GM21786 (cell line): ENCODE results near the gene KRT40.
"Not testable (repeated sequence)": the region's sequence is repeated elsewhere in the genome, so short reads cannot be mapped to it uniquely, and the experiment has no call there.

Experiments used
- ATAC-seq: cut with Tn5 transposase; IDR thresholded peaks from one replicate; pipeline ENCODE4 v1.9.1; 2021; ENCODE audit not compliant: unreplicated experiment

Gene KRT40

GRCh38 chr17:40984226-40984625, at the start of gene KRT40:
Gene KRT40 (minus strand): TSS chr17:40984326. CDS start chr17:40984273, 53 bp downstream.
- no peak for ATAC-seq

- no peak for ATAC-seq
These were observed 45.6 kb upstream of the KRT40 start, which contains the start of gene KRTAP1-4 for GRCh38 chr17:41029633-41030245. Gene KRTAP1-4 (minus strand): TSS chr17:41030195. CDS start chr17:41030078, 117 bp downstream.

GRCh38 chr17:41026715-41027471, 42.8 kb upstream of the KRT40 start, which contains the start of gene KRTAP1-5:
Gene KRTAP1-5 (minus strand): TSS chr17:41027208. CDS start chr17:41027155, 53 bp downstream.
- no peak for ATAC-seq

- no peak for ATAC-seq
These were observed 40.6 kb upstream of the KRT40 start for GRCh38 chr17:41024697-41025096.

GRCh38 chr17:41020336-41020735, 36.2 kb upstream of the KRT40 start:
- ATAC-seq: no peak

GRCh38 chr17:41019415-41019814, 35.3 kb upstream of the KRT40 start:
- ATAC-seq: no peak

- no peak for ATAC-seq
These were observed 34.4 kb upstream of the KRT40 start for GRCh38 chr17:41018541-41018940.

GRCh38 chr17:41016578-41017215, 32.6 kb upstream of the KRT40 start:
- ATAC-seq: no peak

- no peak for ATAC-seq
These were observed 31.3 kb upstream of the KRT40 start for GRCh38 chr17:41015454-41015853.

- no peak for ATAC-seq
These were observed 29.5 kb upstream of the KRT40 start for GRCh38 chr17:41013606-41014005.

- ATAC-seq: no peak
These were observed 29.1 kb upstream of the KRT40 start for GRCh38 chr17:41013181-41013580.

GRCh38 chr17:41012326-41013120, 28.4 kb upstream of the KRT40 start:
- ATAC-seq: no peak

- ATAC-seq: no peak
These were observed 26.3 kb upstream of the KRT40 start for GRCh38 chr17:41010441-41010840.

- ATAC-seq: no peak
These were observed 25.8 kb upstream of the KRT40 start for GRCh38 chr17:41009936-41010335.

- ATAC-seq: no peak
These were observed 25.2 kb upstream of the KRT40 start for GRCh38 chr17:41009301-41009760.

- no peak for ATAC-seq
These were observed 24.7 kb upstream of the KRT40 start, which contains the start of gene KRTAP3-1 for GRCh38 chr17:41008811-41009210. Gene KRTAP3-1 (minus strand): TSS chr17:41009128. CDS start chr17:41009074, 54 bp downstream.

- no peak for ATAC-seq
These were observed 20.3 kb upstream of the KRT40 start for GRCh38 chr17:41004397-41004796.

GRCh38 chr17:41003926-41004325, 19.8 kb upstream of the KRT40 start:
- no peak for ATAC-seq

GRCh38 chr17:41002814-41003213, 18.7 kb upstream of the KRT40 start:
- no peak for ATAC-seq

GRCh38 chr17:41001795-41002194, 17.7 kb upstream of the KRT40 start:
- ATAC-seq: no peak

GRCh38 chr17:40999563-40999962, 15.4 kb upstream of the KRT40 start, which contains the start of gene KRTAP3-2:
Gene KRTAP3-2 (minus strand): TSS chr17:40999906. CDS start chr17:40999853, 53 bp downstream.
- not testable (repeated sequence) for ATAC-seq
